ENCODE data around the gene RNF225.

The RNF225 gene

GRCh38 chr19:58380662-58381459, 14.6 kb upstream of the RNF225 start, which contains the start of gene ZNF837:
Gene ZNF837, minus strand, starts transcription at chr19:58381030. Its CDS starts 11,698 bp downstream, at chr19:58369332.
- DNase-seq, result peak; percentile 100
- H3K36me3 ChIP-seq (replicated peaks), result no peaks in the 10 kb centered on the region
- H3K4me3 ChIP-seq (ENCODE audit: low read depth, low read length), result peak within 1 kb of the TSS; percentile 77
- H3K27me3 ChIP-seq (replicated peaks), result no peaks in the 10 kb centered on the region
- no peak for TF ChIP-seq CTCF (IDR thresholded peaks at IDR 0.05; ENCODE audit: low read depth, low read length, missing control alignments)
- H3K27ac ChIP-seq, result peak within 1 kb of the TSS; percentile 67
- in situ Hi-C loops (cut with HindIII; ENCODE audit: low pct_ligation_motif_present, low sequenced_read_pairs), result no loop called here

DNA sequence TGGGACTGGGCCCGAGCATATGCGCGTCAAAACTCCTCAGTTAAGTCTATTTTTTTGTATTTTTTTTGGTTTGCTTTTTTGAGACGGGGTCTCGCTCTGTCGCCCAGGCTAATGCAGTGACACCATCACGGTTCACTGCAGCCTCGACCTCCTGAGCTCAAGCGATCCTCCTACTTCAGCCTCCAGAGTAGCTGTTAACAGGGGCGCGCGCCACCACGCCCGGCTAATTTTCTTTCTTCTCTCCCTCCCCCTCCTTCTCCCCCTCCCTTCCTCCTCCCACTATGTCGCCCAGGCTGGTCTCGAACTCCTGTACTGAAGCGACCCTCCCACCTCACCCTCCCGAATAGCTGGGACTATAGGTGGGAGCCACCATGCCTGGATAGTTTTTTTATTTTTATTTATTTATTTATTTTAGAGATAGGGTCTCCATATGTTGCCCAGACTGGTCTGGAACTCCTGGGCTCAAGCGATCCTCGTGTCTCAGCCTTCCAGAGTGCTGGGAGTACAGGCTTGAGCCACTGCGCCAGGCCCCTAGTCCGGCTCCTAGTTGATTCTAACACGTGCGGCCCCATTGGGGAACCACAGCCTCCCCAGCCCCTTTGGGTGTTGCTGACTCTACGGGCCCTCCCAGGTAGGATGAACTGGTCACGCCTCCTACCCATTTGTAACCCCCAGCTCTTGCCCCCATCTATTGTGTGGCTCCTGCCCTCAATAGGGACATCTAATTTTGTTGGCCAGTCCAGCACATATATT, 13.8 kb upstream of the RNF225 start:
- DNase-seq, result no peak
- no peaks in the 10 kb centered on the region for H3K27me3 ChIP-seq (replicated peaks)
- no peak for TF ChIP-seq CTCF (IDR thresholded peaks at IDR 0.05; ENCODE audit: low read depth, low read length, missing control alignments)
- H3K36me3 ChIP-seq (replicated peaks), result no peaks in the 10 kb centered on the region
- in situ Hi-C loops (cut with HindIII; ENCODE audit: low pct_ligation_motif_present, low sequenced_read_pairs), result no loop called here
- H3K4me3 ChIP-seq (ENCODE audit: low read depth, low read length), result peak overlapping the region; percentile 77
- peak overlapping the region; percentile 67 for H3K27ac ChIP-seq

- Histone ChIP-seq H3K4me3 (ENCODE audit: low read depth, low read length) (no peak overlapping the region), H3K27ac (no peak overlapping the region), H3K36me3 (replicated peaks) (peaks cover 2% of the 10 kb centered on the region), H3K27me3 (replicated peaks) (no peaks in the 10 kb centered on the region)
- in situ Hi-C loops (cut with HindIII; ENCODE audit: low pct_ligation_motif_present, low sequenced_read_pairs), result no loop called here
- TF ChIP-seq CTCF (IDR thresholded peaks at IDR 0.05; ENCODE audit: low read depth, low read length, missing control alignments), result no peak
- no peak for DNase-seq
Observed at GRCh38 chr19:58382997-58383603, 12.4 kb upstream of the RNF225 start.

DNA sequence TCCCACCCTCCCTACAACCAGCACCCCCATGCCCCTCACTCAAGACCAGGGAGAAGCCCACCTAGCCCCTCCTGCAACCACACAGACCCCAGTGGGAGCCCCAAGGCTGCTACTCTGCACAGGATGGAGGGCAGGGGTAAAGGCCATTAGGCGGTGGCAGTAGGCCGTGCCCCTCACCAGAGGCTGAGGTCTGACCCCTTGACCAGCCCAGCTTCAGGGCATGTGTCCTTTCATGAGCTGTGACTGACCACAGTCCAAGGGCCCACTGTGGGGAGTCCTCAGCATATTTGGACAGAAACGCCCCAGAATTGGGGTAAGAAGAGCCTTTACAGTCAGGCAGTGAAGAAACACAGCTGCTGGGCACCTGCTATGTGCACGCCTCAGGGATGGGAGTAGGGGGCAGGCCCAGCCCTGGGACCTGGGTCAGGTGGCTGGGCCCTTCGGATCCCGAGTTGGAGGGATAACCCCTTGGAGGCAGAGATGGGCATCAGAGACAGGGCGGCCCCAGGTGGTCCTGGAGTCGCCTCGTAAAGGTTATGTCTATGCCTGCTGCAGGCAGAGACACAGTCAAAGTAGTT, 10.1 kb upstream of the RNF225 start:
- H3K36me3 ChIP-seq (replicated peaks), result peaks cover 14% of the 10 kb centered on the region
- DNase-seq, result no peak
- in situ Hi-C loops (cut with HindIII; ENCODE audit: low pct_ligation_motif_present, low sequenced_read_pairs), result no loop called here
- no peaks in the 10 kb centered on the region for H3K27me3 ChIP-seq (replicated peaks)
- TF ChIP-seq CTCF (IDR thresholded peaks at IDR 0.05; ENCODE audit: low read depth, low read length, missing control alignments), result no peak
- H3K27ac ChIP-seq, result no peak overlapping the region
- H3K4me3 ChIP-seq (ENCODE audit: low read depth, low read length), result peak overlapping the region; percentile 90

GRCh38 chr19:58385891-58386575, 9.4 kb upstream of the RNF225 start:
- in situ Hi-C loops (cut with HindIII; ENCODE audit: low pct_ligation_motif_present, low sequenced_read_pairs), result no loop called here
- Histone ChIP-seq H3K27me3 (replicated peaks) (no peaks in the 10 kb centered on the region), H3K4me3 (ENCODE audit: low read depth, low read length) (peak overlapping the region; percentile 90), H3K36me3 (replicated peaks) (peaks cover 19% of the 10 kb centered on the region), H3K27ac (peak overlapping the region; percentile 91)
- DNase-seq, result no peak
- no peak for TF ChIP-seq CTCF (IDR thresholded peaks at IDR 0.05; ENCODE audit: low read depth, low read length, missing control alignments)
